ENCODE measurements around the gene GALNT14.

The GALNT14 gene

DNA sequence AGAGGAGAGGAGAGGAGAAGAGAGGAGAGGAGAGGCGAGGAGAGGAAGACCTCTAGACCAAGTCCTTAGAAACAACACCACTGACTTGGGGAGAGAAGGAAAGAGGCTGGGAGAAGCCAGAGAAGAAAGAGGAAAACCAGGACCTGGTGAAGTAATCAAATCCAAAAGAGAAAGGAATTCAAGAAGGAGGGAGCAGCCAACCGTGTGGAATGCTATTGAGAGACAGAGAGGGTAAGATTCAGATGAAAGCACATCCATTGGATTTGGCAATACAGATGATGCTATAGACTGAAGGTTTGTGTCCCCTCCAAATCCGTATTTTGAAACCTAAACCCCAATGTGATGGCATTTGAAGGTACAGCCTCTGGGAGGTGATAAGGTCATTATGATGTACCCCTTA, 50.7 kb downstream of the GALNT14 start:
- DNase-seq (ENCODE audit: low read depth) = no peak

- no peak for DNase-seq (ENCODE audit: low read depth)
Observed at GRCh38 chr2:31086590-31086989, 51.6 kb downstream of the GALNT14 start.

DNA sequence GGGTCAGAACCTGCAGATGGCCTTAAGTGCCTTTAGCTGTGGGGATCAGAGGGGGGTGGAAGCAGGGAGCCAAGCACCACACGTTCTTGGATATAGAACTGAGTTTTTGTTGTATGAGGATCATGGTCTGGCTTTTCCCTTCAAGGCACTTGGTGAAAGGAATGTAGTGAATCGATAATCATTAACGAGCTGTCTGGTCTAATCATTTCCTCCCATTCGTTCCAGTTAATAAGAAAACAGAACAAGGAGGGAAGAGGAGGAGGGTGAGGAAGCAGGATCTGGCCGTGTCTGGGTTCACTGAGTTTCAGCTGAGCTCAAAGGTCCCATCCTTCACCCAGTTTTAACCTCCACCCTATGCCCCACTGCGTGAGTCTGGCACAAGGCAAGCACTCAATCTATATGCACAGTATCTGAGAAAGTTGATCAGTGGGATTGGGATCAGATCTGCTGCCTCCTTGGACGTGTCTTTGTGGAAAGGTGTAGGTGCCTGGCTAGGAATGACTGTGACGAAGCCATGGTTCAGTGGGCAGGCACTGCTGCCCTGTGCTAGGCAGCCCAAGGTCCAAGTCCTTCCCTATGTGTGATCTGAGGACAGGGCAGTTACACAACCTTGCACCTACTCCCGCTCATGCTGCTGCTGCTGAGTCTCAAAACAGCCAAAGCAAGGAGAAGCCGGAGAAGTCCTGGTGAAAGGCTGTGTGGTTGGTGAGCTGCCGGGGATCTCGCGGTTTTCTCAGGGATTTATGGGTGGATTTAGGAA, 54.8 kb downstream of the GALNT14 start:
- DNase-seq (ENCODE audit: low read depth) = no peak

DNA sequence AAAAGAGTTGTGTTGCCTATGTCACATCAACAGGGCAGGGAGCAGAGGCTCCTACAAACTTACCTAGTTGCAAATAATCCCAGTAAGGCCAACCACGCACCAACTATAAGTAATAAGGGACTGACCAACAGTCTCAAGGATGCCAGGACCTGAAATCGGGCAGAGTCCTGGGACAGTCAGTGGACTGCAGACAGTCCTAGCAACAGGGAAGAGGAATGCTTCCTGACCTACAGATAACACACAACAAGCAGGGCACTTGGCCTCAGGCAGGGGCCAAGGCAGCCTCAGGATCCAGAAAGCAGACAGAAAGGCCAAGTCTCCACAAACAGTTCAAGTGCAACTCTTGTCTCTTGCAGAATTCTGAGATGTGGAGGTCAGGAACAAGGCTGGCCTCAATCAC, 56.2 kb downstream of the GALNT14 start:
- no peak for DNase-seq (ENCODE audit: low read depth)

GRCh38 chr2:31081492-31081891, 56.7 kb downstream of the GALNT14 start:
- no peak for DNase-seq (ENCODE audit: low read depth)

DNA sequence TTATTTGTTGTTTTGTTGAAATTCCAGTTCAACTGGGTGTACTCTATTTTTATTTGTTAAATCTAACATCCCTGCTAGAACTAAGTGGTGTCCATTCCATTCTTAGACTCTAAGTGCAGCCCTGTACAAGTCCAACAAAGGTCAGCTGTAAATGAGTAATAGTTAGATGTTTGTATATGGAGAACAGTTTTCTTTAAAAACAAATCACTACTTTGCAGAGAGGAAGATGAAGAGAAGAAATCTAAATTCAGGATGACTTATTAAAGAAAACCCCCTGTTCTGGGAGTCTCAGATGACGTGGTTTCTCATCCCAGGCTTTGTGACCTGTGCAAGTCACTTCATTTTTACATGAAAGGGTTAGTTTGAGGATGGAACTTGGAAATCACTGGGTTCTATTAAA, 57.9 kb downstream of the GALNT14 start:
- no peak for DNase-seq (ENCODE audit: low read depth)

DNA sequence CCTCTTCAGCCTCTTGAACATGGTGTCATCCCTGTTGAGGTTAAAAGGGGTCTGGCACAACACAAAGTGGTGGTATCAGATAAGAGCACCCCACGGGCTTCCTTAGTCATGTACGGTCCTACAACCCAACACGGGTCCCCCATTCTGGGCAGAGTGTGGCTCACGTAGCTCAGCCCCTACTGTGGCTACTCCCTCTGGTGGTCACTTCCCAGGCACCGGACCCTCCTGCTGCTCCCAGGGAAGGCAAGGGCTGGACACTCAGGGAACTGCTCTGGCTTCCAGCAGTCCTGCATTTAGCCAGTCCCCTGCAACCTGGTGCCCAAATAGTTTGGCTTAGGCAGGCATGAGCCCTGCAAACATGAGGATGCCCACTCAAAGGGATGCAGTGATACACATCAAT, 58.6 kb downstream of the GALNT14 start:
- no peak for DNase-seq (ENCODE audit: low read depth)

DNA sequence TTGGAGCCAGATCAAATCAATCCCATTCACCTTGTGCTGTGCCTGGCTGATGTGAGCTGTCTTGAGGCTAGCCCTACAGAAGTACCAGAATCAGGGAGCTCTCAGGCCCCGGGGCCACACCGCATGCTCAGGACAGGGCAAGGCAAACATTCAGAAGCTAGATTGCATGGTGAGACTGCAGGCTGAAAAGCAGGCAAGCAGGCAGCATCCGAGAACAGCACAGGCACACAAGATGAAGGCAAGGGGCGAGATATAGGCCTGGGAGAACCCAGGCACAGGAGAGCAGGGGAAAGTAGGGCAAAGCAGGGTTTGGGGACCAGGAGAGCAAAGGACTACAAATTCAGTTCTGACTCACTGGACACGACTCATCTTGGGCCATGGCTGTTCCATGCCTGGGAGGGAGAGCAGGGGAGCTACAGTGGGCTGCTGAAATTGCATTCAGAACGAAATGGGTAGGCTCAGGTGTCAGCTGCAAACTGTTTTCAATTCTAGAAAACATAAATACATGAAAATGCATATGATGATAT, 59.6 kb downstream of the GALNT14 start:
- no peak for DNase-seq (ENCODE audit: low read depth)

DNA sequence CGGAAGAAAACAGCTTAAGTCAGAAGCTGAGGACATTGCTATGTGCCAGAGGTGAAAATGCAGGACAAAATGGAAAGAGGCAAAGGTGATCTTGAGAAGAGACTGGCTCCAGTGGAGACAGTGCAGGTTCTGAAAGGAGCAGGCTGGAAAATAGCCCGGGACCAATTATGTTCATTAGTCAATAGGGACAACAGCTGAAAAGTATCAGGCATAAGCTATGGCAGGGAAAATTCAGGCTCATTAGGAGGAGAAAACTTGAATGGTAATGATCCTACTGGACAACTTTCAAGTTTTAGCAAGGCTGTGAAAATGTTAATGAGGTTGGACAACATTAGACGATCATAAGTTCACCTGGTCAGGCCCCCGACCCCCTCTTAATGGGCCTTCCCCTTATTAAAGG, 60.2 kb downstream of the GALNT14 start:
- DNase-seq (ENCODE audit: low read depth) = no peak

GRCh38 chr2:31075941-31076590, 62.2 kb downstream of the GALNT14 start:
- DNase-seq (ENCODE audit: low read depth) = no peak

- DNase-seq (ENCODE audit: low read depth) = no peak
Observed at GRCh38 chr2:31075431-31075830, 62.8 kb downstream of the GALNT14 start.

DNA sequence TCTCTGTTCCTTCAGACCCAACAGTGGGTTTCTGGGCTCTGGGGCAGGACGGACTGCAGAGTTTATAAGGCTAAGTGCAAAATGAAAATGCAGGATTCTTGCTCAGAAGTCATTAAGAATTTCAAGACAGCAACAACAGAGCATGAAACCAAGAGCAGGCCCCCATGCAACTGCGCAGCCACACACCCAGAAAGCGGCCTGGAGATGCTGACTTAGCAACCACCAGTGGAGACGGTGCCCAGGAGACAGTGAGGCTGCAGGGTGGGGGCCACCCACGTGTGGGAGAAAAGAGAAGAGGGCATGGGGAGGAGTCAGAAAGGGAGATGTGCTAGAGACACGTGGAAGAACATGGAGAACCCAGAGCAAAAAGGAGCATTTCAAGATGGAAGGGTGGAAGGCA, 66.5 kb downstream of the GALNT14 start:
- DNase-seq (ENCODE audit: low read depth) = no peak

DNA sequence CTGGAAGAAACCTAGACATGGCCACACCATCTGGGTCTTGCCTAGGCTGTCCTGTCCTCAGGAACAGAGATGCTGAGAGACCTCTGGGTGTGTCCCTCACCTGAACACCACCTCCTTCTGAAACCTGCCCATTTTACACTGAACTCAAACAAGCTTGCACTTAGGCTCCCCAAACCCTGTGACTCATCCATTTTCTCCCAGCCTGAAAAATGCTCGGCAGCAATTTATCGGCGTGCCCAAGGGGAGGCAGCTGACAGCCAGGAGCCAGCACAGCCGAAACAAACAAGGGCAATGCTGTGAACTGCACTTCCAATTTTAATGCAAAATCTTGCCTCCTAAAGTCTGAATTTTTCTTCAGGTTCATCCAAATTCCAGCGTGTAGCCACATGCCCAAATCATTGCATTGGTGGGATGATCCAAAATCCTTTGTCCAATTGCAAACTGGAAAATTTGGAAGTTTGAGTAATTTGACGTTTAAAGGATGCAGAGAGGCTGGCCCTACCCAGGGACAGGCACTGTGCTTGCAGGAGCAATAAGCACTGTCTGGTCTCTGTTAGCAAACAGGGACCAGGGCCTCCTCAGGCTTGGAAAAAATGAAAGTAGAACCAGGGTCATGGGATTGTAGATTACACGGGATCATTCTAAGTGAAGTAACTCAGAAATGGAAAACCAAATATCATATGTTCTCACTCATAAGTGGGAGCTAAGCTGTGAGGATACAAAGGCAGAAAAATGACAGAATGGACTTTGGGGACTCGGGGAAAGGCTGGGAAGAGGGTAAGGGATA, 67.7 kb downstream of the GALNT14 start:
- DNase-seq (ENCODE audit: low read depth) = no peak

GRCh38 chr2:31069643-31070325, 68.5 kb downstream of the GALNT14 start:
- no peak for DNase-seq (ENCODE audit: low read depth)

GRCh38 chr2:31067259-31067658, 71.0 kb downstream of the GALNT14 start:
- no peak for DNase-seq (ENCODE audit: low read depth)

DNA sequence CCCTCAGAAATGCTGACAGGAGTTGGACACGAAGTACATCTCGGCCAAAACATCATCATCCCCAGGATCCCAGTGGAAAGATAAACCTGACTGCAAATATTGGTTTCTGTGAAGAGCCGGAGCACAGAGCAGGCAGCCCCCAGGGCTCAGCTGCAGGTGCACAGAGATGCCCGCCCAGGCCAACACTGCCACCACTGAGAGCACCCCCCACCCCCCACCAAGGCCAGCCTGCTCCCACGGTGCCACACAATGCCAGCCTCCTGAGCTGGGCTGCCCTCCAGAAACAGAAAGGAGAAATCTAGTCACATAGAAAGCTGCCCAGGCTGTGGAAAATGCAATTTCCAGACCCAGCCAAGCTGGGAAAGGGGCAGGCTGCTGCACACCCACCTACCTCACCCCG, 71.7 kb downstream of the GALNT14 start:
- no peak for DNase-seq (ENCODE audit: low read depth)

GRCh38 chr2:31066086-31066485, 72.2 kb downstream of the GALNT14 start:
- no peak for DNase-seq (ENCODE audit: low read depth)

DNA sequence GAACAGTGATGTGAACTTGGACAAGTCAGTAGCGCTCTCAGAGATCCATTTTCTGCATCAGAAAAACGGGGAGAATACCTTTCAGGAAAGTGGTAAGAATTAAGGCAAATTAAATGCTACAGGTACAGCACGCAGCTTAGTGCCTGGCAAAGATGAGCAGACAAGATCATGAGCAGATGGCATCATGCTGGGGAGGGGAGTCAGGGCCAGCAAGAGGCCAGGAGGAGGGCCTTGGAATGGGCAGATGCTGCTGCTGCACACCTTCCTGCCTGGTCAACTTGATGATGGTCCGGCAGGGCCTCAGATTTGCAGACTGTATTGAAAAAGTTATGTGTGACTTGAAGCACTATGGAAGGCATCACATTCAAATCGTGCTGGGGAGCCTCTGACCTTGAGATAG, 72.9 kb downstream of the GALNT14 start:
- DNase-seq (ENCODE audit: low read depth) = no peak

DNA sequence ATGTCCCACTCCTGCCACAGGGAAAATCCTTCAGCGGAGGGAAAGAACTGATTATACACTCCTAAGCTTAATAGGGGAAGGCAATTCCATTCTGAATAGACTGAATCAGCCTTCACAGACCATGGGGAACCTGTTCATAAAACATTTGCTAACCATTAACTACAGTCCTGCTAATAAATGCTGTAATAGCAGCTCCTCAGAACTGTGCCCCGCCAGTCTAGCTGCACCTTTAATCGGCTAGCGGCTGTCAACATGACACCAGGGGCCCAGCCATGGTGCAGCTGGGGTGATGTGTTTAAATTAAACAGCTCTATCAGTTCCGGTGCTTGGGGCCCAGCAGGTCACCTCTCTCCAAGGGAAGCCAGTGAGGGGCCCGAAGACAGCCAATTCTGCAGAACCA, 77.8 kb downstream of the GALNT14 start:
- DNase-seq (ENCODE audit: low read depth) = no peak

- no peak for DNase-seq (ENCODE audit: low read depth)
Observed at GRCh38 chr2:31058096-31059035, 79.9 kb downstream of the GALNT14 start.

DNA sequence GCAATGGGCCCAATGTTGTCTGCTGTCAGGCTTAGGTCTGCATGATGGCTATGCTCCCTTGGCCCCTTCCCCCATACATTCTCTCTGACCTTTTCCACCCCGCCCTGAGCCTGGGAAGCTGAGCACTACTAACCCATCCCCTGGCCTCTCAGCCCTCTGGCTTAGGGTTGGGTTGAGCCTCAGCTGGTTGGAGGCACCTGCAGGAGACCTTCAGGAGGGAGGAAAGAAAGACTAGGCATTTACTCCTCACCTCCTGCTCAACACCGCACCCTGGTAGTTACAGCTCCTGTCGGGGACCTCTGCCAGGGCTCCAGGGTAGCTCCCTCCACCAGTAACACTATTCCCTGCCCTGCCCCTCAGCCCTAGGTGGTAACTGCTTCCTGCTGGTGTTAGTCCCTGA, 80.5 kb downstream of the GALNT14 start:
- DNase-seq (ENCODE audit: low read depth) = no peak
